ENCODE results near the gene FHOD1. TPM values are rescaled to one million over a fixed set of nuclear protein-coding genes. Genes with fewer than 3 reads are reported as not detected.

The FHOD1 gene
- total RNA-seq, 1 experiment from 2014 or later, result 96.4 TPM

GRCh38 chr16:67286441-67287235 lies 39.4 kb upstream of the FHOD1 start:
- ChIA-PET CTCF (interaction anchor here (0.6 kb wide), 1 partner anchor 345 kb away, joined by 4 read pairs; no protein-coding TSS in a partner anchor), POLR2A (ENCODE audit: low non-redundant PET) (no interaction called here)
- Histone ChIP-seq H3K27me3 (replicated peaks; ENCODE audit: insufficient read depth, low read depth, low read length, poor library complexity) (no peaks in the 10 kb centered on the region), H3K4me3 (ENCODE audit: low read depth, low read length, poor library complexity, severe bottlenecking) (no peak overlapping the region), H3K27ac (ENCODE audit: low read depth, low read length, poor library complexity, severe bottlenecking) (no peak overlapping the region), H3K9me3 (ENCODE audit: low read depth, low read length, poor library complexity, severe bottlenecking) (no peaks in the 10 kb centered on the region), H3K4me1 (ENCODE audit: insufficient read depth, low read length, poor library complexity, severe bottlenecking) (no peaks in the 10 kb centered on the region), H3K36me3 (ENCODE audit: insufficient read depth, low read length, poor library complexity, severe bottlenecking) (no peaks in the 10 kb centered on the region)
- TF ChIP-seq CTCF (conservative IDR thresholded peaks at IDR 0.05; ENCODE audit: low read depth, low read length), result no peak
- TF ChIP-seq EZH2 (IDR thresholded peaks at IDR 0.05; ENCODE audit: borderline replicate concordance, low read depth, low read length, poor library complexity, severe bottlenecking), result no peak
- intact Hi-C loops (cut with micrococcal nuclease; ENCODE audit: unreplicated experiment), result no loop called here
- DNase-seq (ENCODE audit: low spot score), result no peak
- BruUV-seq (replicated peaks), result no TSS peak

GRCh38 chr16:67284699-67285646 lies 37.7 kb upstream of the FHOD1 start:
- CTCF ChIA-PET, result interaction anchor here (0.6 kb wide), 1 partner anchor 295 kb away, joined by 6 read pairs; no protein-coding TSS in a partner anchor
- Histone ChIP-seq H3K4me3 (ENCODE audit: low read depth, low read length, poor library complexity, severe bottlenecking) (no peak overlapping the region), H3K9me3 (ENCODE audit: low read depth, low read length, poor library complexity, severe bottlenecking) (no peaks in the 10 kb centered on the region), H3K27ac (ENCODE audit: low read depth, low read length, poor library complexity, severe bottlenecking) (no peak overlapping the region), H3K27me3 (replicated peaks; ENCODE audit: insufficient read depth, low read depth, low read length, poor library complexity) (no peaks in the 10 kb centered on the region), H3K4me1 (ENCODE audit: insufficient read depth, low read length, poor library complexity, severe bottlenecking) (no peaks in the 10 kb centered on the region), H3K36me3 (ENCODE audit: insufficient read depth, low read length, poor library complexity, severe bottlenecking) (no peaks in the 10 kb centered on the region)
- no peak for DNase-seq (ENCODE audit: low spot score)
- POLR2A ChIA-PET (ENCODE audit: low non-redundant PET), result no interaction called here
- intact Hi-C loops (cut with micrococcal nuclease; ENCODE audit: unreplicated experiment), result no loop called here
- no TSS peak for BruUV-seq (replicated peaks)
- TF ChIP-seq EZH2 (IDR thresholded peaks at IDR 0.05; ENCODE audit: borderline replicate concordance, low read depth, low read length, poor library complexity, severe bottlenecking) (no peak), CTCF (conservative IDR thresholded peaks at IDR 0.05; ENCODE audit: low read depth, low read length) (no peak)

DNA sequence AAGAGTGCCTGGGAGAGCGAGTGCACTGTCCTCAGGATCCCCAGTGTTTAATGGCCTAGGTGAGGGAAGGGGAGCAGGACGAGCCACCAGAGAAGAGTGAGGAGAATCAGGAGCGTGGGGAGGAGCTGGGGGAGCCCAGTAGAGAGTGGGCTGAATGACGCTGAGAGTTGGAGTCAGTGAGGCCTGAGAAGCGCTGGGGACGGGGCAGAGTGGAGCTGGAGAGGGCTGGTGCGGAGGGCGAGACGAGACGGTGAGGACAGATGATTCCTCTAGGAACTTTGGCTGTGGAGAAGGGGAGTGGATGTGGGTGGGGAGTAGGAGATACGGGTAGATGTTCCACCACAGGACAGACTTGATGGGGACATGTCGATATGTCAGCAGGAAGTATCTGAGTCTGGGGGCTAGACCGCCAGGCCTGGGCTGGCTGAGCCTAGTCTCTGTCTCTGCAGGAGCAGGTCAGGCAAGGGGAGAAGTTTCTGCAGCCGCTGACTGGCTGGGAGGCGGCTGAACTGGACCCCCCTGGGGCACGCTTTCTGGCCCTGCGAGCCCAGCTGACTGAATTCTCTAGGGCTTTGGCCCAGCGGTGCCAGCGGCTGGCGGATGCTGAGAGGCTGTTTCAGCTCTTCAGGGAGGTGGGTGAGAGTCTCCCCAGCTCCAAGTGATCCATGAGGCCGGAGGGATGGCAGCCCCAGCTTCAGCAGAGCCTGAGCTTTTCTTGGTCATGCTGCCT lies 36.7 kb upstream of the FHOD1 start:
- DNase-seq (ENCODE audit: low spot score), result no peak
- intact Hi-C loops (cut with micrococcal nuclease; ENCODE audit: unreplicated experiment), result no loop called here
- no TSS peak for BruUV-seq (replicated peaks)
- no peak for TF ChIP-seq EZH2 (IDR thresholded peaks at IDR 0.05; ENCODE audit: borderline replicate concordance, low read depth, low read length, poor library complexity, severe bottlenecking)
- no peak for TF ChIP-seq CTCF (conservative IDR thresholded peaks at IDR 0.05; ENCODE audit: low read depth, low read length)
- Histone ChIP-seq H3K4me3 (ENCODE audit: low read depth, low read length, poor library complexity, severe bottlenecking) (no peak overlapping the region), H3K27ac (ENCODE audit: low read depth, low read length, poor library complexity, severe bottlenecking) (no peak overlapping the region), H3K9me3 (ENCODE audit: low read depth, low read length, poor library complexity, severe bottlenecking) (no peaks in the 10 kb centered on the region), H3K27me3 (replicated peaks; ENCODE audit: insufficient read depth, low read depth, low read length, poor library complexity) (no peaks in the 10 kb centered on the region), H3K4me1 (ENCODE audit: insufficient read depth, low read length, poor library complexity, severe bottlenecking) (no peaks in the 10 kb centered on the region), H3K36me3 (ENCODE audit: insufficient read depth, low read length, poor library complexity, severe bottlenecking) (no peaks in the 10 kb centered on the region)
- ChIA-PET CTCF (no interaction called here), POLR2A (ENCODE audit: low non-redundant PET) (no interaction called here)
